Measurements from ENCODE around the gene PNKD. TPM values are rescaled to one million over a fixed set of nuclear protein-coding genes. Genes with fewer than 3 reads are reported as not detected.

Gene PNKD
- total and polyA plus RNA-seq, 2 of the 8 experiments (the other 6 are each of a cell fraction or from before 2014, with no cell fraction given), result 43.9 to 65.4 TPM

DNA sequence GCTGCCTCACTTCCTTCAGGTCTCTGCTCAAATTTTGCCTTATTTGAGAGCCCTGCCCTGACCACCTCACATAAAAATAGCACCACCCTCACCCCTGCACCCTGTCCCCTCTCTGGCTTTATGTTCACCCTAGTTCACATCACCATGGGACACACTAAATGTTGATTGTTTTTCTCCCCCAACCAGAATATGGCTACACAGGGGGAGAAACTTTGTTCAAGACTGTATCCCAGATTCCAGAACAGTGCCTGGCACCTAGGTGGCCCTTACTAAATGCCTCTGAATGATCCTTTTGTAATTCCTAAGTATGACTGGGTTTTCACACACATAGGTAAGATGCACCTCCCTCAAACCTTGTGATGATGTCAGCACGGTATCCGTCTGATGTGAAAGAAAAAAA is 58.0 kb downstream of the PNKD start (continued):
- no peak for TF ChIP-seq JUN (IDR thresholded peaks at IDR 0.05; ENCODE audit: low read depth, low read length)
- TF ChIP-seq EP300 (IDR thresholded peaks at IDR 0.05; ENCODE audit: borderline replicate concordance in 1 of 2, low read depth in 2 of 2, low read length in 2 of 2), result no peak
